ENCODE measurements around the gene GAA. TPM values are rescaled to one million over a fixed set of nuclear protein-coding genes. Genes with fewer than 3 reads are reported as not detected.
A peak's percentile ranks its signal among the peaks of the same experiment; 100 is the strongest.

Gene GAA
- 74.7 TPM for total RNA-seq

- Histone ChIP-seq H3K4me3 (ENCODE audit: low read length) (peak within 1 kb of the TSS; percentile 90), H3K4me1 (ENCODE audit: insufficient read depth, low read length) (peaks cover 26% of the 10 kb centered on the region), H3K9me3 (ENCODE audit: low read depth, low read length) (no peaks in the 10 kb centered on the region)
These were observed at the start of gene GAA for GRCh38 chr17:80101011-80101945. GAA (plus strand) TSS chr17:80101581; CDS start chr17:80104587, 3,006 bp downstream.

DNA sequence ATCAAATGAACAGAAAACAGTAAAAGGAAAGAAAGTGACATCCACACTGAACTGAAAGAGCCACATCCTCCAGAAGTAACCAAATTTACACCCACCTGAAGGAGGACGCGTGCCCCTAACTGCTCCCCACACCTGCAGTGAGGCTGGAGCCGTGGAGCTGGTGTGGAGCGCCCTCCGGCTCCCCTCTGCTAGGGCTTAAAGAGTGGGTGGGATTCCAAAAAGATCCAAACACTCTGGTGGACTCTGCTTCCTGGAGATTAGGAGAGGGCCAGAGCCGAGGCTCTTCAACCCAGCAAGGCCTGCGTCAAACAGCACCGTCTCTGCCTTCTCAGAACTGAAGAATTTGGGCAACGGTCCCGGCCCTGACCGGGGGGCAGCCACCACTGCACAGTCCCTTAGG lies 49.7 kb upstream of the GAA start:
- H3K4me3 ChIP-seq (ENCODE audit: low read length) = no peak overlapping the region
- H3K4me1 ChIP-seq (ENCODE audit: insufficient read depth, low read length) = no peaks in the 10 kb centered on the region
- H3K27me3 ChIP-seq (ENCODE audit: insufficient read depth, low read length) = no peaks in the 10 kb centered on the region
- H3K9me3 ChIP-seq (ENCODE audit: low read depth, low read length) = no peaks in the 10 kb centered on the region

More at GRCh38 chr17:80101011-80101945, at the start of gene GAA:
- no peaks in the 10 kb centered on the region for H3K27me3 ChIP-seq (ENCODE audit: insufficient read depth, low read length)

DNA sequence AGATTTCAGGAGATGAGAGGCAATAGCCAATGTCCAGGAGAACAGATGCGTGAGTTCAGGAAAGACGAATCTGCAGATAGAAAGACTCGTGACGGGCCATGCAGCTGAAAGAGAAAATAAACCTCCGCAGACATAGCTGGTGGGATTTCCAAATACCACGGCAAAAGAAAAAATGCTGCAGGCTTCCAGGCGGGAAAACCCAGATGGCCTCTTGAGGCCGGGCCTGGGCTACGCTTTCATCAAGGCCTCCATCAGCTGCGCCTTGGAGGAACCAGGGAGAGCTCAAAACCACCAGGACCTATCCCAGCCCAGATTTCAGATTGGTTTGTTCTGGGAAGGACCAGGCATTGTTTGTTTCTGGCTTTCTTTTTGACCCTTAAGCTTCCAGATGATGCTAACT lies 48.3 kb upstream of the GAA start:
- H3K27me3 ChIP-seq (ENCODE audit: insufficient read depth, low read length) = no peaks in the 10 kb centered on the region
- no peaks in the 10 kb centered on the region for H3K4me1 ChIP-seq (ENCODE audit: insufficient read depth, low read length)
- no peaks in the 10 kb centered on the region for H3K9me3 ChIP-seq (ENCODE audit: low read depth, low read length)
- H3K4me3 ChIP-seq (ENCODE audit: low read length) = no peak overlapping the region

DNA sequence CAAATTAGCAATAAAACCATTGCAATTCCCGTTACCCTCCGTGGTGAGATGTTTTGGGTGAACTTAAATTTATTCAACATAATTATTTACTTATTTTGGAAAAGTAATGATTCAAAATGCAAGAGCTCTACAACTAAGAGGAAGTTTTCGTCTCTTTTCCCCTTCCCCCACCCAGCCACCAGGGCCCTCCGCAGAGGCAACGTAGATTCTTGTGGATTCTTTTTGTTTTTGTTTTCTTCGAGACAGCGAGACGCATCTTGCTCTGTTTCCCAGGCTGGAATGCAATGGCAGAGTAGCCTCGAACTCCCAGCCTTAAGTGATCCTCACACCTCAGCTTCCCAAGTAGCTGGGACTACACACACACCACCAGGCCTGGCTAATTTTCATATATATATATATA lies 45.8 kb upstream of the GAA start:
- Histone ChIP-seq H3K4me3 (ENCODE audit: low read length) (no peak overlapping the region), H3K9me3 (ENCODE audit: low read depth, low read length) (no peaks in the 10 kb centered on the region), H3K4me1 (ENCODE audit: insufficient read depth, low read length) (no peaks in the 10 kb centered on the region), H3K27me3 (ENCODE audit: insufficient read depth, low read length) (no peaks in the 10 kb centered on the region)

DNA sequence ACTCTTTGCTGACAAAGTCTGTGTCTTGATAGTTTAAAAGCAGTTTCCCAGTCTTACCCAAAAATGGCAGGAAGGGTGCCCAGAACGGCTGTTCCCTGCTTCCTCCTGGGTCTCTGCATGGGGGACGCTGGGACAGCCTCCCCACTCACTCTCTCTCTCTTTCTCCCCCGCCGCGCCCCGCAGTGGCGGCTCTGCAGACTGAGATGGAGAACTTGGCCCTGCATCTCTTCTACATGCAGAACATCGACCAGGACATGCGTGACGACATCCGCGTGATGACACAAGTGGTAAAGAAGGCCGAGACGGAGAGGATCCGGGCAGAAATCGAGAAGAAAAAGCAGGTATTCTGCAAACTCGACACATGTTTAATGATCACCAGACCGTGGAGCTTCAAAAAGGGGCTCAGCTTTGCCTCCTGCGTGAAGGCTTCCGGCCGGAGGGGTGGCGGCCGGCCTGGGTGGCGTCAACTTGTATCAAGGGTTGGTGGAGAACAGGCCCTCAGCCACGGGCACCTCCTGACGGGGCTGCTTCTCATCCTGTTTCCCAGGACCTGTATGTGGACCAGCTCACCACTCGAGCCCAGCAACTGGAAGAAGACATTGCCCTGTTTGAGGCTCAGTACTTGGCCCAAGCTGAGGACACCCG lies 42.9 kb upstream of the GAA start:
- H3K4me1 ChIP-seq (ENCODE audit: insufficient read depth, low read length) = no peaks in the 10 kb centered on the region
- H3K9me3 ChIP-seq (ENCODE audit: low read depth, low read length) = no peaks in the 10 kb centered on the region
- no peaks in the 10 kb centered on the region for H3K27me3 ChIP-seq (ENCODE audit: insufficient read depth, low read length)
- no peak overlapping the region for H3K4me3 ChIP-seq (ENCODE audit: low read length)

DNA sequence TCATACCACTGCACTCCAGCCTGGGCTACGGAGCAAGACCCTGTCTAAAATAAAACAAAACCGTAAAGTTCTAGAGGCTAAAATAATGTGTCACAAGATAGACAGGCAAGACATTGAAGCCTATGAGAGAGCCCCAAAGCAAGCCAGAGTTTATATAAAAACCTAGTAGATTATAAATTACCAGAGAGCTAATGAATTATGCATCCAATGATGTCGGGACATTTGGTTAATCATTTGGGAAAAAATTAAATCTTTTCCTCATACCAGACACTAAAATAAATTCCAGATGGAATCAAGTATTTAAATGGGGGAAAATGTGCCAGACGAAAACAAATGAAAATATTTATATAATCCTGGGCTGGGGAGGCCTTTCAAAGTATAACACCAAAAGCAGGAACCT lies 40.7 kb upstream of the GAA start:
- no peaks in the 10 kb centered on the region for H3K4me1 ChIP-seq (ENCODE audit: insufficient read depth, low read length)
- no peaks in the 10 kb centered on the region for H3K9me3 ChIP-seq (ENCODE audit: low read depth, low read length)
- H3K4me3 ChIP-seq (ENCODE audit: low read length) = no peak overlapping the region
- H3K27me3 ChIP-seq (ENCODE audit: insufficient read depth, low read length) = no peaks in the 10 kb centered on the region

- Histone ChIP-seq H3K4me3 (ENCODE audit: low read length) (no peak overlapping the region), H3K27me3 (ENCODE audit: insufficient read depth, low read length) (no peaks in the 10 kb centered on the region), H3K9me3 (ENCODE audit: low read depth, low read length) (no peaks in the 10 kb centered on the region), H3K4me1 (ENCODE audit: insufficient read depth, low read length) (no peaks in the 10 kb centered on the region)
These were observed 40.0 kb upstream of the GAA start for GRCh38 chr17:80061421-80061820.

GRCh38 chr17:80063830-80064585 lies 37.4 kb upstream of the GAA start:
- Histone ChIP-seq H3K27me3 (ENCODE audit: insufficient read depth, low read length) (no peaks in the 10 kb centered on the region), H3K4me3 (ENCODE audit: low read length) (no peak overlapping the region), H3K4me1 (ENCODE audit: insufficient read depth, low read length) (no peaks in the 10 kb centered on the region), H3K9me3 (ENCODE audit: low read depth, low read length) (no peaks in the 10 kb centered on the region)

GRCh38 chr17:80064696-80065095 lies 36.7 kb upstream of the GAA start:
- Histone ChIP-seq H3K4me3 (ENCODE audit: low read length) (no peak overlapping the region), H3K27me3 (ENCODE audit: insufficient read depth, low read length) (no peaks in the 10 kb centered on the region), H3K4me1 (ENCODE audit: insufficient read depth, low read length) (no peaks in the 10 kb centered on the region), H3K9me3 (ENCODE audit: low read depth, low read length) (no peaks in the 10 kb centered on the region)

- Histone ChIP-seq H3K9me3 (ENCODE audit: low read depth, low read length) (no peaks in the 10 kb centered on the region), H3K4me3 (ENCODE audit: low read length) (no peak overlapping the region), H3K4me1 (ENCODE audit: insufficient read depth, low read length) (no peaks in the 10 kb centered on the region), H3K27me3 (ENCODE audit: insufficient read depth, low read length) (no peaks in the 10 kb centered on the region)
These were observed 35.8 kb upstream of the GAA start for GRCh38 chr17:80065478-80066170.

DNA sequence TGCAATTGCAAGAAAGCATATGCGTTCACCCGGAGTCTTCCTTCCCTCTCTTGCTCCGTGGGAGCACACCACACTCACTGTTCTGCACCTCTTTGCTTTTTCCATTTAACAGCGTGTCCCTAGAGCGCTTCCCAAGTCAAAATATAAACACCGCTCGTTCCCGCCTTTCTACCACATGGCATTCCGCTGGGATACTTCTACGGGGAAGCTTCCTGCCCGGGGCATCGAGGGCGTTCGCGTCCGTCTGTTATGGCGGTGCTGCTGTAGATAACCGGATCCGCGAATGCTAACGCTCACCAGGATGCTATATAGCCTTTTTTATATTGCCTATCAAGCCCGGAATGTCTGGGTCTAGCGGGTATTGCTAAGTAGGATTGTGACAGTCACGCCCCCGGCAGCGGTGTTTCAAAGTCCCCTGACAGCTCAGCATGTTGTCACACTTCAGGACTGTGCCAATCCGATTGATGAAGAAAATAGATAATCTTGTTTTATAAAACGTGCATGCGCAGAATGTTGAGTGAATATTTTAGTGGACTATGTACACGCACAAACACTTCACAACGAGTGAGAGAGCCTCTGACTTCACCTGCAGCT lies 33.9 kb upstream of the GAA start:
- Histone ChIP-seq H3K4me1 (ENCODE audit: insufficient read depth, low read length) (no peaks in the 10 kb centered on the region), H3K4me3 (ENCODE audit: low read length) (no peak overlapping the region), H3K27me3 (ENCODE audit: insufficient read depth, low read length) (no peaks in the 10 kb centered on the region), H3K9me3 (ENCODE audit: low read depth, low read length) (no peaks in the 10 kb centered on the region)

GRCh38 chr17:80068301-80069222 lies 32.8 kb upstream of the GAA start:
- Histone ChIP-seq H3K4me3 (ENCODE audit: low read length) (no peak overlapping the region), H3K9me3 (ENCODE audit: low read depth, low read length) (no peaks in the 10 kb centered on the region), H3K4me1 (ENCODE audit: insufficient read depth, low read length) (no peaks in the 10 kb centered on the region), H3K27me3 (ENCODE audit: insufficient read depth, low read length) (no peaks in the 10 kb centered on the region)

GRCh38 chr17:80070375-80071115 lies 30.8 kb upstream of the GAA start:
- no peaks in the 10 kb centered on the region for H3K27me3 ChIP-seq (ENCODE audit: insufficient read depth, low read length)
- H3K4me3 ChIP-seq (ENCODE audit: low read length) = no peak overlapping the region
- H3K4me1 ChIP-seq (ENCODE audit: insufficient read depth, low read length) = no peaks in the 10 kb centered on the region
- H3K9me3 ChIP-seq (ENCODE audit: low read depth, low read length) = no peaks in the 10 kb centered on the region

Data from mononuclear cell (primary cell).